IMR-90 (cell line): ENCODE results near the gene KNCN.

Source experiments
- BHLHE40 ChIP-seq: fragments of 150-350 bp; IDR thresholded peaks from 2 replicates; pipeline ENCODE4 v1.6.1; 2016; ENCODE audit warnings: mild to moderate bottlenecking, low read depth, low read length
- CEBPB ChIP-seq: IDR thresholded peaks from 2 replicates; pipeline ENCODE4 v1.6.1; 2012; ENCODE audit warnings: low read depth, low read length, improper control_type of control experiment
- FOS ChIP-seq: fragments of 150-350 bp; IDR thresholded peaks from 2 replicates; pipeline ENCODE4 v1.6.1; 2016; ENCODE audit warnings: low read depth, low read length
- MXI1 ChIP-seq: IDR thresholded peaks from 2 replicates; pipeline ENCODE4 v1.6.1; 2012; ENCODE audit warnings: low read depth, mild to moderate bottlenecking, low read length, moderate library complexity, borderline replicate concordance
- POLR2A ChIP-seq: IDR thresholded peaks from 2 replicates; pipeline ENCODE4 v1.6.1; 2012; ENCODE audit warnings: mild to moderate bottlenecking, low read depth, low read length
- RAD21 ChIP-seq: IDR thresholded peaks from 2 replicates; pipeline ENCODE4 v1.6.1; 2012; ENCODE audit warnings: low read length, improper control_type of control experiment
- RCOR1 ChIP-seq: IDR thresholded peaks from 2 replicates; pipeline ENCODE4 v1.6.1; 2012; ENCODE audit warnings: mild to moderate bottlenecking, low read length, improper control_type of control experiment; ENCODE audit not compliant: insufficient replicate concordance
- USF2 ChIP-seq: fragments of 150-350 bp; IDR thresholded peaks from 2 replicates; pipeline ENCODE4 v1.6.1; 2017; ENCODE audit warnings: mild to moderate bottlenecking, antibody characterized with exemption, low read length, low read depth
- TF ChIP-seq, protein P1 (sequence below): conservative IDR thresholded peaks from 2 replicates; pipeline ENCODE4 v1.5.1; 2012; ENCODE audit warnings: mild to moderate bottlenecking, low read depth, low read length, improper control_type of control experiment

DNA sequence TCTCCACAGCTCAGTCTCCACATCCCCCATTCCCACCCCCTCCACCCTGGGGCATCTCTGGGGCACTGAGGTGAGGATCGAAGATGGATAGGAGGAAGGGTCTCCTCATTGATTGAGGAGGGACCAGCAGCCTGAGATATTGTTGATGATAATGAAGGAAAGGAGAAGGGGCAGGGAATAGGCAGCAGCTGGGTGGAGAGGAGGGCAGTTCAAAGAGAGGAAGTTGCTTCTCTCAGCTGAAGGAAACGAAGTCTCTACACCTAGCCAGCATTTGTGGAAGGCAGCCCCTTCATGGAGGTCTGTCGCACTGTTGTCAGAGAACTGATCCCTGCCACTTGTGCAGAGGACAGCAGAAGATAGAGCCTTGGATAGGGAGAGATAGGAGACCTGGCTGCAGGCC, 5.7 kb downstream of the KNCN start:
- TF ChIP-seq POLR2A = no peak
- TF ChIP-seq, protein P1, sequence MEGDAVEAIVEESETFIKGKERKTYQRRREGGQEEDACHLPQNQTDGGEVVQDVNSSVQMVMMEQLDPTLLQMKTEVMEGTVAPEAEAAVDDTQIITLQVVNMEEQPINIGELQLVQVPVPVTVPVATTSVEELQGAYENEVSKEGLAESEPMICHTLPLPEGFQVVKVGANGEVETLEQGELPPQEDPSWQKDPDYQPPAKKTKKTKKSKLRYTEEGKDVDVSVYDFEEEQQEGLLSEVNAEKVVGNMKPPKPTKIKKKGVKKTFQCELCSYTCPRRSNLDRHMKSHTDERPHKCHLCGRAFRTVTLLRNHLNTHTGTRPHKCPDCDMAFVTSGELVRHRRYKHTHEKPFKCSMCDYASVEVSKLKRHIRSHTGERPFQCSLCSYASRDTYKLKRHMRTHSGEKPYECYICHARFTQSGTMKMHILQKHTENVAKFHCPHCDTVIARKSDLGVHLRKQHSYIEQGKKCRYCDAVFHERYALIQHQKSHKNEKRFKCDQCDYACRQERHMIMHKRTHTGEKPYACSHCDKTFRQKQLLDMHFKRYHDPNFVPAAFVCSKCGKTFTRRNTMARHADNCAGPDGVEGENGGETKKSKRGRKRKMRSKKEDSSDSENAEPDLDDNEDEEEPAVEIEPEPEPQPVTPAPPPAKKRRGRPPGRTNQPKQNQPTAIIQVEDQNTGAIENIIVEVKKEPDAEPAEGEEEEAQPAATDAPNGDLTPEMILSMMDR = no peak
- TF ChIP-seq CEBPB = no peak
- TF ChIP-seq FOS = no peak
- TF ChIP-seq RAD21 = no peak
- TF ChIP-seq RCOR1 = no peak
- no peak for TF ChIP-seq MXI1
- no peak for TF ChIP-seq BHLHE40
- no peak for TF ChIP-seq USF2
